ENCODE measurements around the gene DPP9.

DPP9 gene

DNA sequence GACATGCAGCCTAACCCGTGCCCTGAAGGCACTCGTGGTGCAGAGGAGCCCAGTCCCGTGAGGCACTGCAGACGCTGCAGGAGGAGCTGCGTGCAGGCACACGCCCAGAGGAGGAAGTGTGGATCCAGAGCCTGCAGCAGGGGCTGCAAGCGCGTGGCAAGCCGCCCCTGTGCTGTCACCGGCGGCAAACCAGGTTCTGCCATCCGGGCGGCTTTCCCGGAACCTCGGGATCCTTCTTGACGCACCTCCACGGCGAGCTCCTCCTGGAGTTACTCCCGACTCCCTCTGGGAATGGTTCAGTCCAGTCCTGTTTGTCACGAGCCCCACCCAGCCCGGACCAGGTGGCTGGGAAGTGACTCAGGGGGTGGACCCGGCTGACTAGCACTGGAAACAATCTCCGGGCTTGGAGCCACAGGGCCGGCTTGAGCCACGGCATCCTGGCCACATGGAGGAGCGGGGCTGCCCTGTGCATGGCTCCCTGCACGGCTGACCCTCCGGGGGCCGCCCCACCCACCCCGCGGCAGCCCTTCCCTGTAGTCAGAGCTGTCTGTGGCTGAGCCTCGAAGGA is 10.2 kb downstream of the DPP9 start:
- H3K4me3 ChIP-seq (ENCODE audit: low read length), result no peak overlapping the region
- DNase-seq (ENCODE audit: low read depth, low spot score), result no peak

DNA sequence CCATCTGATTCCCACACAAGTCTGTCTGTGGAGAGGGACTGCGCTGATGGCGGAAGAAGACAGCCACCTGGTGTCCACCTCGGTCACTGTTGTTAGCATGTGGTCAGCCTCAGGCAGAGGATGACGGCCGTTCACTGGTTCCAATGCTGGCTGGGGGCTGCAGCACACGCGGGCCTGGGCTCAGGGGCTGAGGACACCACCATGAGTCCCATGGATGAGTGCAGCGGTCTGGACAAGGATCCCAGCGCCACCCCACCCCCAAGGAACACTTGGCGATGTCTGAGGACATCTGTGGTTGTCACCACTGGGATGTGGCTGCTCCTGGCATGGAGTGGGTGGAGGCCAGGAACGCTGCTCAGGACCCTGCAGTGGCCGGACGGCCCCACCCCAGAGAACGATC is 10.9 kb downstream of the DPP9 start:
- H3K4me3 ChIP-seq (ENCODE audit: low read length), result no peak overlapping the region
- DNase-seq (ENCODE audit: low read depth, low spot score), result no peak

DNA sequence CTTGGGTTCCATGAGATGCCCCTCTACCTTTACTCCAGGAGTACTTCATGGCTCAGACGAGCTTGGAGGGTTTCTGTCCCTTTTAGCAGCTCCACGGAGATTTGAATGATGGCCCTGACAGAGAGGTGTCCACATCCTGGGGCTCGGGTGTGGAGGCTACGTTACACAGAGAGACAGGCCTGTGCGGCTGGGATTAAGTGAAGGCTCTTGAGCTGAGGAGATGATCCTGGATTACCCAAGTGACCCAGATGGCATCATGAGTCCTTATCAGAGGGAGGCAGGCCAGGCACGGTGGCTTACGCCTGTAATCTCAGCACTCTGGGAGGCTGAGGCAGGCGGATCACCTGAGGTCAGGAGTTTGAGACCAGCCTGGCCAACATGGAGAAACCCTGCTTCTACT is 12.4 kb downstream of the DPP9 start:
- H3K4me3 ChIP-seq (ENCODE audit: low read length), result no peak overlapping the region
- no peak for DNase-seq (ENCODE audit: low read depth, low spot score)

DNA sequence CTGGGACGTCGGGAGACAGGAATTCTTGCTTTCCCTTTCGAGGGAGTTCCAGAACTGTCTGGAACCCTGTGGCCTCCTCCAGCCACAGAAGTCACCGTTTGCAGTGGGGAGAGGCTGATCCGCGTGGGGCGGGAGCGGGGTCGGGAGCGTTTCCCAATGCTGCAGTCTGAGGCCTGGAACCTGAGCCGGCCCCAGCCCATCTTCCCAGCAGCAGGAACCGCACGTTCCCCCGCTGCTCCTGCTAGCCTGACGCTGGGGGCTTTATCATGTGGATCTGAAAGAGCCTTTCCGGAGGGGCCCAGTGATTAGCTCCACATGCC is 13.4 kb downstream of the DPP9 start:
- DNase-seq (ENCODE audit: low read depth, low spot score), result no peak
- no peak overlapping the region for H3K4me3 ChIP-seq (ENCODE audit: low read length)

DNA sequence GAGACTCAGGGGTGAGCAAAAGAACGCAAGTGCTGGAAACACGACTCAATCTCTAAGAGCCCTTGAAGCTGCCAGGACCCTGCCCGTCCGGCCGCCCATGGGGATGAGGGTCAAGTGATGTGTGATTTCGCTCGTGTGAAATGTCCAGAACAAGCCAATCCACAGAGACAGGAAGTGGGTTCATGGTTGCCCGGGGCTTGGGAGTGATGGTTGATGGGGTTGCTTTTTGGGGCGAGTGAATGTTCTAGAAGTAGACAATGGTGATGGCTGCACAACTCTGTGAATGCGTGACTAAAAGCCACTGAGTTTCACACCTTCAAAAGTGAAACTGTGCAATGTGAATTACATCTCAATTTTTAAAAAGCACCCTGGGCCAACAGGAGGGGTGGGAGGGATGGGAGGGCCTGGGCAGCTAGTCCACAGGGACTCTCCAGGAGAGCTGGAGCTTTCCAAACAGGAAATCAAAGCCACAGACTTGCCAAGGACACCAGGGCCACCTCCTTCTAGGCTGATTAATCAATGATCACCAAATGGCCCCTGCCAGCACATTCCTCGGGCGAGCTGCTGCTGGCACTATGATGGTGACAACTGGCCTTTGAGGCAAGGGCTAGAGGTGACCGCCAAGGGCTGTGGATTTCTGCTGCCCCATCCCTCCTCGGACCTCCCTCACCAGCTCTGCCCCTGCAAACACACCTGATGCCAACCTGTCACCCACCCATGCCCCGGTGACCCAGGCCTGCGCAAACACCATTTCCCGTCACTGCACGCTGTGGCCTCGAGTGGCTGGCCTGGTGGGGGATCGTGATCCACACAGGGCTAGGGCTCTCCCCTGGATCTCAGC is 14.0 kb downstream of the DPP9 start:
- H3K4me3 ChIP-seq (ENCODE audit: low read length), result no peak overlapping the region
- DNase-seq (ENCODE audit: low read depth, low spot score), result no peak

DNA sequence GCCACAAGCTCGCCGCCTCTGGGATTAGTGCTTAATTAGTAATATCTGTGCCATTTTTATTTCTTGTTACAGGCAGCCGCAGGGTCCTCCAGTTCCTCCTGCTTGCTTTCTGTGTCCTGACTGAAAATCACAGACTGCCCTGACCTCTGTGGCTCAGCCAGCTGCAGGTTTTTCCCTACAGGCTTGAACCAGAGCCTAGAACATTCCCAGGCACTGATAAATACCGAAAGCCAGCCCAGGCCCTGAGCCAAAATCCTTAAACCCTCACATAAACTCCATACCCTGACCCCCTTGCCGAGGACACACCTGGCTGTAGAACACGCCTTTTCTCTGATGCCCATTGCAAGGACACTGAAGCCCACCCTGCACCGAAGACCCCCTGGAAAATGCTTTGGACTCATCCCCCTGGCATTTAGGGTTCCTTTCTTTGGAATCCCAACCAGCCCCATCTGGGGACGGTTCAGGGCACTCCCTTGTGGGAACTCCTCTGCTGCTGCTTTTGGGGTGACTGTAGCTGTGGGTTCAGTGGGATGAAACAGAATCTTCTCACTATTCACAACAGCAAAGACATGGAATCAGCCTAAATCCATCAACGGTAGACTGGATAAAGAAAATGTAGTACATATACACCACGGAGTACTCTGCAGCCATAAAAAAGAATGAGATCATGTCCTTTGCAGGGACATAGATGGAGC is 15.5 kb downstream of the DPP9 start:
- no peak for DNase-seq (ENCODE audit: low read depth, low spot score)
- no peak overlapping the region for H3K4me3 ChIP-seq (ENCODE audit: low read length)

DNA sequence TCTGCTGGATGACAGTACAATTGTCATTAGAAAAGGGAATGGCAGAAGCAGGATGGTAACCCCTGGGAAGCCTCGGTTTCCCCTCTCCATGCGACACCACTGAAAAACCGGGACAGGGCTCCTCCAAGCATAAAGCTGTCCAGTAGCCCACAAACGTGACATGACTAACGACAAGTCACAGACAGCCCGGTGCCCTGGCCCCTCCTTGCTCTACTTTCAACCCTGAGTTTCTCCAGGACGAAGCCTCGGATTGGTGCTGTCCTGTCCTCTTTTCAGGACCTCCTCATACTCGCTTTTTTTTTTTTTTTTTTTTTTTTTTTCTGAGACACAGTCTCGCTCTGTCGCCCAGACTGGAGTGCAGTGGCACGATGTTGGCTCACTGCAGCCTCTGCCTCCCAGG is 16.3 kb downstream of the DPP9 start:
- no peak for DNase-seq (ENCODE audit: low read depth, low spot score)
- no peak overlapping the region for H3K4me3 ChIP-seq (ENCODE audit: low read length)

DNA sequence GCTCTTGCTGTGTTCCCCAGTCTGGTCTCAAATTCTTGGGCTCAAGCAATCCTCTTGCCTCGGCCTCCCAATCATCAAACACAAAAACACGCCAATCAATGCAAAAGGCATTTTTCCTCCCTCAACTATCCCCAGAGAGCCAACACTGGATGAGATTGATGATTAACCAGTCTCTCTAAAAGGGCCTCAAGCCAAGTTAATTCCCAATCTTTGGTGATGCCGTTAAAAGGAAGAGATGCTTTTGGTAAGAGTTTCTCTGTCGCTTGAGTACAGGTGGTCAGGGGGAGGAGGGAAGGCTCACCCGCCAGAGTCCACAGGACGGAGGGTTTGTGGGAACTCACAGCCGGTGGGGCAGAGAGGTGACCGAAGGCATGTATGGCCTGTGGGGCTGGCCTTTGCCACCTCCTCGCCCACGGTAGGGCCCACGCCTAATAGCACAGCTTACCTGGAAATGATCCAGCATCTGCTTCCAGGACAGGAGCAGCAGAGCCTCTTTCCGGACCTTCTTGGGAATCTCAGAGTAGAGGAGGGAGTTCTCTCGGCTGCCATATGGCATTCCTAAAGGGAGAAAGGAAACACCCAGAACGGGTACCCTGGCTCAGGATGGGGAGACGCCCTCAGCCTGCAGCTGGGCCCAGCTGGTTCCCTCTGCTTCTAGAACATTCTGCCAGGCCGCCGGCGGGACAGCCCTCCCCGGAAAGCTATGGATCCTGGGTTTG is 18.1 kb downstream of the DPP9 start:
- no peak overlapping the region for H3K4me3 ChIP-seq (ENCODE audit: low read length)
- no peak for DNase-seq (ENCODE audit: low read depth, low spot score)

DNA sequence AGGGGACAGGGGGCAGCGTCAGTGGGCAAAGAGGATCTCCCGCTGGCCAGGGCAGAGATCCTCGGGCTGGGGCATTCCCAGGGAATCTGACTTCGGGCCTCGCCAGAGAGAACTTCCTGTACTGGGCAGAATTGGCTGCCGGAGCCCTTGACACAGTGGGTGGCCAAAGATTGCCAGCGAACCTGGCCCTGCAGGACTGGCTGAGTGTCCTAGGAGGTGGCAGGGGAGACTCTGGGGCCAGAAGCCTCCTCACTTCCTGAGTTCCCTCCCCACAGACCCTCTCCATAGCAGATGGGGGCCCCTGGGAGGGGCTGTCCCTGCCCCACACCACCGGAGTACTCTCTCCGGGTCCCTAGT is 19.3 kb downstream of the DPP9 start:
- no peak for DNase-seq (ENCODE audit: low read depth, low spot score)
- no peak overlapping the region for H3K4me3 ChIP-seq (ENCODE audit: low read length)

DNA sequence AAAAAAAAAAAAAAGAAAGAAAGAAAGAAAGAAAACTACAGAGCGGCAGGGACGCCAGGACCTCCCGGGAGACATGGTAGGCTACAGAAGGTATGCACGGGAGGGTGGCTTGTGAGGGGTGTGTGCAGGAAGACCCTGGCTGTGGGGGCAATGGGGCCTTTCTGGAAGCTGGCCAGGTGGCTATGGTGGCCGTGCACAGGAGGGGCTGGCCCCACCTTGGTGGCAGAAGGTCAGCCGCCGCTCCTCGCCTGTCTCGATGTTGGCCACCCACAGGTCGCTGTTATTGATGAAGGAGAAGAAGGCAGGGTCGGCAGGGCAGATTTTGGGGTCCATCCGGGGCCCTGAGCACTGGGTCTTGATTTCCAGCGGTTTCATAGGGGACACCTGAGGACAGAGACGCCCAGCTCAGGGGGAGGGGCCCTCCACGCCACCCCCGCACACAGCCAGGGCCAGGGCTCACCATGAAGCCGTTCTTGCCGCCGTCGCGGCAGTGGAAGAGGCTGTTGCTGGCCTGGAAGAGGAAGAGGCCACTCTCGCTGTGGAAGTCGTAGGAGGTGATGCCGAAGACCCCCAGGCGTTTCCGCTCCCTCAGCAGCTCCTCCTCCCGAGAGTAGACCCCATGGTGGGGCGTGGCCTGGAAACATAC is 19.8 kb downstream of the DPP9 start:
- no peak for DNase-seq (ENCODE audit: low read depth, low spot score)
- H3K4me3 ChIP-seq (ENCODE audit: low read length), result no peak overlapping the region

DNA sequence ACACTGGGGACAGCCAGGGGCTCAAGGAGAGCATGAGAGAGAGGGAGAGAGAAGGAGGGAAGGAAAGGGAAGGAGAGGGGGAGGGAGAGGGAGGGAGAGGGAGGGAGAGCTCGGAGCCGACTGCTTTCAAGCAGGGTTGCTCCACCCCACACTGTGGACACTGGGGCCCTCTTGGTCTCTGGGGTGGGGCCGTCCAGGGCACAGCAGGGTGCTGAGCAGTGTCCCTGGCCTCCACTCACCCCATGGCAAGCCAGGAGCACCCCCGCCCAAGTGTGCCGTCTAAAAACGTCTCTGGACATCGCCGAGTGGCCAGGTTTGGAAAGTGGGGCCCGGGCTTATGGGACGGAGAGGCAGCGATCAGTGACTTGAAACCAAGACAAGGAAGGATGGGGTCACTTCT is 20.9 kb downstream of the DPP9 start:
- H3K4me3 ChIP-seq (ENCODE audit: low read length), result no peak overlapping the region
- no peak for DNase-seq (ENCODE audit: low read depth, low spot score)

DNA sequence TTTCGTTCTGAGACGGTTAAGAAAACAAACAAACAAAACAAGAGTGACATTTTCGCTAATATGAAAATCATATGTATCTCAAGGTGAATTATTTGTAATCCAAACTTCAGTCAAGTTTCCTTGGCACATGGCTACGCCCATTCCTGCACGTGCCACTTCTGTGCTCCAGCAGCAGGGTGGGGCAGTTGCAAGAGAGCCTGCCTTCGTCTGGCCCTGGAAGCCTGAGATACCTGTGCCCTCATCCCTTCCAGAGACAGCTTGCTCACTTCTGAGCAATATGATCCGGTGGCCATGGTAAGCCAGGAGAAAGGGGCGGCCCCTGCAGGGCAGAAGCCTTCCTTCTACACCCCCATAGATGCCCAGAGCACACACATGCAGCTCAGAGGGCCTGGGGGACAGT is 22.1 kb downstream of the DPP9 start:
- H3K4me3 ChIP-seq (ENCODE audit: low read length), result no peak overlapping the region
- no peak for DNase-seq (ENCODE audit: low read depth, low spot score)

DNA sequence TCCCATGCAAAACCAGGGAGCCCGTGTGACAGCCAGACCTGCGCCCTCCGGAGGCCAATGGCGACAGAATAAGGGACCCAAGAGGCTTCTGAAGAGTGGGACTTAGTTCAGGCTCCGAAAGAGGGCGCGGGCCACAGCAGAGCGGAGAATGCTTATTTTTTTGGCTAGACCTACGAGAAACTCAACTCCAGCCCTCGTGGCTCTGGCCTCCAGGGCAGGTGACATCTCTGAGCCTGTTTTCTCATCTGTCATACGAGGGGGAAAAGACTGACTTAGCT is 23.0 kb downstream of the DPP9 start:
- no peak for DNase-seq (ENCODE audit: low read depth, low spot score)
- H3K4me3 ChIP-seq (ENCODE audit: low read length), result no peak overlapping the region

DNA sequence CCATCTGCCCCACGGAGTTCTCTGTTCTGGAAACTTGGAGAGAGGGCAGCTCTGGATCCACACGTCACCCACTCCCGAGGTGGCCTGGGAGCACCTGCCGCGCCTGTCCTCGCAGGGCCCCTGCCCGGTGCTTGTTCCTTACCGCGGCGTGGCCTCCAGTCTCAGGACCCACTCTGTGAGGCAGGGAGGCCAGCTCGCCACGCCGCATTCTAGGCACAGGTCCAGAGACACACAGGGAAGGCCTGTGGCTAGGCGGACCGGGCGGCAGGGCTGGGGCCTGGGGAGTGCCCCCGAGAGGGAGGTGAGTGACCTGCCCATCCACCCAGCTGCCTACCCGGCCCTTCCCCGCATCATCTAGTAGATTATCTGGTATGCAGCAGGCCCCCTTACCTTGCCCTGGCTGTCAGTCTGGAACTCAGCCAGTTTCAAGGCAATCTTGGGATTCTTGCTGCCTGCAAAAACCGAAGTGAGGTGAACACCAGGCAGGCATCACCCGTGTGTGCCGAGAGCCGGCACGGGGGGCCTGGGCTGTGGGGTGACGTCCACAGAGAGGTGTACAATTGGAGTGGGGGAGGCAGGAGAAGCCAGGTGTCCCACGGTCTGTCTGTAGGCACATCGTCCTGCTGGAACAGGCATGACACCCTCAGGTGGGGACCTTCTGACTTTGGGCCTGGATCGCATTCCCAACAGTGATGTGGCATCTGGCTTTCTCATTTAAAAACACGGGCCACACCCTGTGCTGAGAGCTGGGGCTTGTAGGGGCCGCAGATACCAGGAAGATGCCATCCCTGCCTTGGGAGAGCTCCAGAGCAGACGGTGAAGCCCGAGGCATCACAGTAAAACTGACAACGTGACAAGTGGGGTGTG is 23.6 kb downstream of the DPP9 start:
- H3K4me3 ChIP-seq (ENCODE audit: low read length), result no peak overlapping the region
- DNase-seq (ENCODE audit: low read depth, low spot score), result no peak

DNA sequence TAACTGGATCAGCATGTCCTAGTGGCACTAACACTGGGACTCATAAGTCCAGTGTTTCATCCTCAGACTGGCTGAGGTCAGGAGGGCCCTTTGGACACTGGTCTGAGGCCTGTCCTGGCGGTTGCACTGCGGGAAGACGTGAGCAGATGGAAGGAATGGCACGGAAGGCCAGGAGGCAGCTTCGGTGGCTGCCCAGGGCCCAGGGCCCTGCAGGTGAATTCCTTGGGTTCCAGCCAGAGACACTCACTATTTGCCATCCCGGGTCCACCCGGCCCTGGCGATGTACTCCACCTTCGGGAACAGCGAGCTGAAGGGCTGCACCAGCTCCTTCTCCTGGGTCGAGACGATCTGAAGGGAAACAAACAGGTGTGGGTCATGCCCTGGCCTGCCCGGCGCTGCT is 26.3 kb downstream of the DPP9 start:
- DNase-seq (ENCODE audit: low read depth, low spot score), result no peak
- no peak overlapping the region for H3K4me3 ChIP-seq (ENCODE audit: low read length)

DNA sequence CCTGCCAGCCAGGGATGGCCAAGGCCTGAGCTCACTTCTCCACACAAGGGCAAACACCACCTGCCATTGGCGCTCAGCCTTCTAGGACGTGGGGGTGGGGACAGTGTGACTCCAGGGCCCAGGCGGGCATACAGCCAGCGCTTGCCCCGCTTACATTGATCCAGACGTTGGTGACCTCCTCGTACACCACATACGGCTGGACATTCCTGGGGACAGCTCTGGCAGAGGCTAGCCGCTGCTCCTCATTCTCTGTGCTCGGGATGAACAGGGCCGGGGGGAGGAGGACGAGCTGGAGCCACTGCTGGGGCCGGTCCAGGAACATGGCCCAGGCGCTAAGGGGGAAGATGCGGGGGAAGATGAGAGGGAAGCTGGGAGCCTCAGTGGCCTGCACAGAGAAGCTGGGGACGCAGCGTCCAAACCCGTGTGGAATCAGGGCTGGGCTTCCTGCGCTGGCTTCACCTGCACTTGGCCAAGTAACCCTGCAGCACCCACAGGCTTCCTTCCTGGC is 28.4 kb downstream of the DPP9 start:
- DNase-seq (ENCODE audit: low read depth, low spot score), result no peak

DNA sequence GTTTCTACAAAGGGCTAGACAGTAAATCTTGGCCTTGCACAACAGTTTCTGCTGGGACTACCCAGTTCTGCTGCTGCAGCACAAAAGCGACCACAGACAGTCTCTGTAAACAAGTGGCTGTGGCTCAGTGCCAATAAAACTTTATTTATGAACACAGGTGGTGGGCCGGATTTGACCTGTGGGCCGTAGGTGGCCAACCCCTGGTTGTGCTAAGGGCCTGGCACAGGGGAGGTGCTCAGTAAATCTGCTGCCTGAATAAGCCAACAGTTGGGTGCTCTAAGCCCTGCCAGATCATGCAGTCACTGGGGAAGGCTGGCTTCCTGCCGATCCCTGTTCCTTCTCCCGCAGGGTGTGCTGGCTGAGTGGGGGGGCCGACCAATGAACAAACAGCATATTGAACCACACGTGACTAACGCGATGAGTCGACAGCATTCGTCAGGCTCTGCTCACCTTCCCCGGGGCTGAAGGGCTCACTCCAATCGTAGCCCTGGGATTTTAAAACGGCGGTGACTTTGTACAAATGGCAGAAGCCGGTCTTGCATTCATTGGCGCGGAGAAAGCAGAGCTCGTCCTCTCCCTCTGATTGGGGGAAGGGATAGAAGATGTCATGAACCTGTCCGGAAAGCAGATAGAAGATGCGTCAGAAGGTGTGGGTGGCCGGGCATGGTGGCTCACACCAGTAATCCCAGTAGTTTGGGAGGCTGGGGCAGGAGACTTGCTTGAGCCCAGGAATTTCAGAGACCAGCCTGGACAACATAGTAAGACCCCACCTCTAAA is 29.2 kb downstream of the DPP9 start:
- no peak overlapping the region for H3K4me3 ChIP-seq (ENCODE audit: low read length)
- no peak for DNase-seq (ENCODE audit: low read depth, low spot score)

More for the DNA sequence above, 28.4 kb downstream of the DPP9 start:
- no peak overlapping the region for H3K4me3 ChIP-seq (ENCODE audit: low read length)

DNA sequence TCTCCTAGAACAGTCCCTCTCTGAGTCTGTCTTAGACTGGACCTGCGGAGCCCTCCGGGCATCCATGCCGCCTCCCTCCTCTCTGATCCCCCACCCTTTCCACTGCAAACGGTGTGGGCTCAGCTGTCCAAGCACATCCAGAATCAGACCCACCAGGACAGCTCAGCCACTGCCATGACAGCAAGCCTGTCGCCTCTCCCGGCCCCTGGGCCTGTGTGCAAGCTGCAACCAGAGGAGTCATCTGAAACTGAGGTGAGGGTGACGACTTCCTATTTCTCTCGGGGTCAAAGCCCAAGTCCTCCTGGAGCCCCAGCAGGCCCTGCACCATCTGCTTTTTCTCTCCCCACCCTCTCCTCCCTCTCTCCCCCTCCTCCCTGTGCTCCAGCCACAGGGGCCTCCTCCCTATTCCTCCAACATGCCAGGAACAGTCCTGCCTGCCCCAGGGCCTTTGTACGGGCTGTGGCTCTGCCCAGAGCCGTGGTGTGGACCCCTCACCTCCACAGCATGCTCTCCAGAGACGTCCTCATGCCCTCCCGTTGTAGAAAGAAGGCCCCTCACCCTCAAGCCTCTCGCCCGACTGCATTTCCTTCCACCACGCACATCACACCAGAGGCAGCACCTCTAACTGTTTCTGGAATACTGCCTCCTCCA is 30.0 kb downstream of the DPP9 start:
- no peak overlapping the region for H3K4me3 ChIP-seq (ENCODE audit: low read length)
- no peak for DNase-seq (ENCODE audit: low read depth, low spot score)
